Left colon (tissue), 2 donors: ENCODE measurements around the gene SLAMF9. TPM values are rescaled to one million over a fixed set of nuclear protein-coding genes. Genes with fewer than 3 reads are reported as not detected.

ENCODE experiments used
- ATAC-seq: fragments of 200-7000 bp; cut with Tn5 transposase; one replicate; pipeline ENCODE4 v1.9.1; 2020; ENCODE audit warnings: mild to moderate bottlenecking, moderate library complexity
- DNase-seq, 2 donors: peaks; one replicate each; pipeline ENCODE4 v3.0.0-alpha.2; 2020
- intact Hi-C, 2 donors: fragments of 100-400 bp; cut with DNase I in 1 of 2; cut with micrococcal nuclease in 1 of 2; formaldehyde crosslinking; loops; one replicate each; pipeline versions ENCODE4 v1.11.2 to v1.14.0; 2022; cut with DNase I, micrococcal nuclease
- long read RNA-seq: library from polyadenylated mRNA; unstranded; transcript quantifications from one replicate; pipeline ENCODE4 v2.0.0, GENCODE V29; 2021
- total RNA-seq, 2 donors: library from RNA; stranded (reverse); fragmentation: NEBNext Ultra II Directional; extraction: Animal tissue kit (Norgen Biotek cat#: 25700); gene quantifications; one replicate each; pipeline ENCODE4 v1.2.1, GENCODE V29; 2021
- donor health status: DM: no; HTN: no; CAD: no.
- donor health status: DM: yes; HTN: yes; CAD: no.

The SLAMF9 gene
- not detected for total RNA-seq
- long read RNA-seq, result 0 reads

DNA sequence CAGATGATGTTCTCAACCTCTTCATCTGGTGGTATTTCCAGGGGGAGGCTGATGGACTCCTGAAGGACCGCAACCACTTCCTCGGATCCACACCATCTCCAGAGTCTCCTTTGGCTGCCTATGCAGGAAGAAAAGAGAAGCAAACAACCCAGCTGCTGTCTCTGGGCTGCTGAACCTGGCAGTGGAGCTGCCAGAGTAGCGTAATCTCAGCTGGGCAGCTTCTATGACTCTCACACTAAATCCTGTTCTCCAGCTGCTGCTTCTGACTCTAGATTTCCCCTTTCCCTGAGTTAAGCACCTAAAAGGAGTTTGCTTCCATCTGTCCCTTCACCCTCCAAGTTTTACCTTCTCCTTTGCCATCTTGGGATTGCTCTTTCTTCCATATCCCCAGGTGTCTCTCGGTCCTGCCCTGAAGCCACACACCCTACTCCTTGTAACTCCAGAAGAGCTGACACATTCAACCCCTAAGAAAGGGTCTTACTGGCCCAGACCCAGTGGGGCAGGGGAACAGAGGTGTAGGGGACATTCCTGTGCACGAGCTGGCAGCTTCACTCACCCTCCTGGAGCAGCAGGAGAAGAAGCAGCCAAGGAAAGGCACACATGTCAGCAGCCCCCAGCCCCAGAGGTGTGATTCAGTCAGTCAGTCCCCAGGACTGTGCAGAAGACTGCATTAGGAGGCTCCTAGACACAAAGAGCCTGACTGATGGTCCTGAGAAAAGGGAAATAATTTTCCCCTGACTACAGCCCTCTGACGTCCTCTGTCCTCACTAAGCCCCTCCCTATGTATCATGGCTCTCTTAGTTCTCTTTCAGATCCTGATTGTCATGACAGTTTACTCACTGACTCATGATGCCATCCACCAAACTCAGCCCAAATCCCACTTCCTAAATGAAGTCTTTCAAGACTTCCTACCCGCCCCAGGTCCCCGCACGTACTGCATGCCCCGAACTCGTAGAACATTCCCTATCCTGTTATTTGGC is at the start of gene SLAMF9:
SLAMF9 (minus strand) TSS at position 702 of the 980 bp plus-strand sequence; CDS start at position 602, 100 bp downstream.
- intact Hi-C loops, result no loop called here
- ATAC-seq, result no peak

DNA sequence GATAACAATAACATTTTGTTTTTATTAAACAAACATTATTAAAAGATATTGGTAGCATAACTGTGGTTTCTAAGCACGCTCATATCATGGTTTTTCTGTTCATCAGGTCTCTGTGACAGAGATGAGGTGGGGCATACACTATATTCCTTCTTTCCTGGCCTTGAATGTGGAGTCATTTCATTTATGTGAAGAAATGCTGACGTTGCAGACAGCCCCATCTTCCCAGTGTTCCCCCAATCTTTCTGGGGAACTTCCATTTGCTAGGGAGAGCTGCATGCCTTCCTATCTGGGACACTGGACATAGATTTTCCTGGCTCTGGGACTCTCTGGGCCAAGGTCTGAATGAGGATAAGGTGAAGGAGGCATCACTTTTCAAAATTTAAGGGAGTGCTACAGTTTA is 47.4 kb upstream of the SLAMF9 start:
- no peak for ATAC-seq
- intact Hi-C loops, result no loop called here

More for the DNA sequence above, at the start of gene SLAMF9:
- DNase-seq, result peak in 1 of 2 donors; percentile 10

DNA sequence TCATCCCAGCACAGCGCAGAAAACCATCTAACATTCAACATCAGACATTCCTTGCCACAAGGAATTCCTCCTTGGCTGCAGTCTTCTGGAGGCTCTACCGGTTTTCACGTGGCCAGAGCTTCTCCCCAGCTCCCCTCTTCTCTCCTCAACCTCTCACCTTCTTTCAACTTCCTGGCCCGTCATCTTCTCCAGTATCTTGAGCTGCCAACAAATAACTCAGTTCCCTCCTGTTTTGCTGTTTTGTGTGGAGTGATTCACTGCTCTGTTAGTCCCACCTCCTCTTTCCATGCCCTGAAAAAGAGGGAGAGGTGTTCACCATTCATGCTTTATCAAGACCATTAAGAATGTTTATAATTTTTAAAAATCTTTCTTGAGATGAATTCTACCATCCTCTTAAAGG is 45.2 kb upstream of the SLAMF9 start:
- ATAC-seq (no peak), DNase-seq (no peak)
- intact Hi-C loops, result no loop called here

More for the DNA sequence above, 47.4 kb upstream of the SLAMF9 start:
- DNase-seq, result no peak

DNA sequence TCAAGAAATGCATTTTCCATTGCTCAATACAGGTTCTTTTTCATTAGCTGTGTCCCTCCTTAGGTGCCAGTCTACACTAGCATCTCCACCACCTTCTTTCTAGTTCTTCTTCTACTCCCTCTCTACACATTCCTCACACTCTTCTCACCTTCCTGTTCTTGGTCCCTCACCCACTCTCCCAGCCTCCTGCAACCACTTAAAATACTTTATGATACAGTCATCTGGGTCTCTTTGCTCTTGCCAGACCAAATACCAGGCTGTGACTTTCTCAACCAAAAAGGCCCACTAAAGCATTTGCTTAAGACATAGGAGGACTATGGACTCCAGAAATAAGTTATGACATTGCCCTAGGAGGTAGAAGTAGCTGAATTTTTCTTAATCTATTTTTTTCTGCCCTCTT is 42.6 kb upstream of the SLAMF9 start:
- DNase-seq (no peak), ATAC-seq (no peak)
- intact Hi-C loops, result no loop called here

DNA sequence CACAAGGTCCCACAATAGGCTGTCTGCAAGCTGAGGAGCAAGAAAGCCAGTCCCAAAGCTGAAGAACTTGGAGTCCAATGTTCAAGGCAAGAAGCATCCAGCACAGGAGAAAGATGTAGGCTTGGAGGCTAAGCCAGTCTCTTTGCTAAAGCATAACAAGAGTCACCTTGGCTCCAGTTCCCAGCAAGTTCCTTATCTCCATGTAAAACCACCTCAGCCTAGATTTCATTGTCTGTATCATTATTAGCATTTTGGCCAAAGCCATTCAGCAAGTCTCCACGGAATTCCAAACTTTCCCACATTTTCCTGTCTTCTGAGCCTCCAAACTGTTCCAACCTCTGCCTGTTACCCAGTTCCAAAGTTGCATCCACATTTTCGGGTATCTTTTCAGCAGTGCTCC is 40.9 kb upstream of the SLAMF9 start:
- DNase-seq (no peak), ATAC-seq (no peak)
- intact Hi-C loops, result no loop called here

DNA sequence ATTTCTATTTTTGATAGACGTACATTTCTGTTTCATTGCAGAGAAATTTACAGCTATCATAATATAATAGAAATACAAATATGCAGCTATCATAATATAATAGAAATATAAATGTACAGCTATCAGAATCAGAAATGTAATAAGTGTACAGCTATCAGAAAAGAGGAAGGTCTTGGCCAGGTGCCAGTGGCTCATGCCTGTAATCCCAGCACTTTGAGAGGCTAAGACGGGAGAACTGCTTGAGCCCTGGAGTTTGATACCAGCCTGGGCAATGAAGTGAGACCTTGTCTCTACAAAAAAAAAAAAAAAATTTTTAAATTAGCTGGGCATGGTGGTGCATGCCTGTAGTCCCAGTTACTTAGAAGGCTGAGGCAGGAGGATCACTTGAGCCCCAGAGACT is 39.9 kb upstream of the SLAMF9 start:
- intact Hi-C loops, result no loop called here
- DNase-seq (no peak), ATAC-seq (no peak)

DNA sequence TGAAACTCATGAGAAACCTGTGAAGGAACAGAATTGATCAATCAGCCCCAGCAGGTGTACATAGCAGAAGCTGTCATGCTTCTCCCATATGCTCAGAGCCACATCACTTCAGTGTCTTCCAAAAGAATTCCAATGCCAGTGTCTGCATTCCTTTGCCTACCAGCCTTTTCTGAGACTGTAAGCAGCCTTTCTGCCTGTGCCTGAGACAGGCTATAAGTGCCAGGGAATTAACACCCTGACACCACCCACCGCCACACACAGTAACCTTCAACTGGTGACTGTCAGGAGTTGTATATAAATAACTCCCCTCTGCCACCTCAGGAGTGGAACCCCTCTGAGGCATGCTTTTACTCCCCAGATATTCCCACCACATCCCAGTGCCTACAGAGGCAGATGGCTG is 38.1 kb upstream of the SLAMF9 start:
- intact Hi-C loops, result no loop called here
- no peak for ATAC-seq
- no peak for DNase-seq

DNA sequence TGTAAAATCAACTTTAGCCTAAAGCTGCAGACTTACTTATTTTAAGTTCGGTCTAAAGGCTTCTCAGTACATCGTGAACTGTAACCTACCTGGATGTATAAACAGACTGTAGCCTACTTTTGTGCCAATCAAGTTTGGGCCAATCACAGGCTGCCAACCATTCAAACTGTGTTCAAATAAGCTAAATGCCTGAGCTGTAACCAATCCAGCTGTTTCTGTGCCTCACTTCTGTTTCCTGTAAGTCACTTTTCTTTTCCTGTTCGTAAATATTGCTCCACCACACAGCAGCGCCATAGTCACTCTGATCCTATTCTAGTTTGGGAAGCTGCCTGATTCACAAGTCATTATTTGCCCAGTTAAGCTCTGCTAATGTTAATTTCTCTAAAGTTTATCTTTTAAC is 37.5 kb upstream of the SLAMF9 start:
- intact Hi-C loops, result no loop called here
- DNase-seq (no peak), ATAC-seq (peak; percentile 67)

DNA sequence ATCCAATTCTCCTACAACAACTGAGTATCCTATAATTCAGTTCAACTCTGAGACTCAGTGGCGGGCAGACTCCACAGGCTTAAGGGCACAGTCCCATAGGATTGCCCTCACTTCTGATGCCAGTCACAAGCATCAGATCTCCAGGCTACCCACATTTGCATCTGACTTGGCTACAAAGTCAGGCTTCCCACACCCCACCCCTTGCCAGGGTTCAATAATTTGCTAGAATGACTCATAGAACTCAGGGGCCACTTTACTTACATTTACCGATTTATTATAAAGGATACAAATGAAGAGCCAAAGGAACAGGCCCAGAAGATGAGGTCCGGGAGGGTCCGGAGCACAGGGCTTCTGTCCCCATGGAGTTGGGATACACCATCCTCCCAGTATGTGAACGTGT is 36.0 kb upstream of the SLAMF9 start:
- ATAC-seq, result no peak
- intact Hi-C loops, result no loop called here
- no peak for DNase-seq

DNA sequence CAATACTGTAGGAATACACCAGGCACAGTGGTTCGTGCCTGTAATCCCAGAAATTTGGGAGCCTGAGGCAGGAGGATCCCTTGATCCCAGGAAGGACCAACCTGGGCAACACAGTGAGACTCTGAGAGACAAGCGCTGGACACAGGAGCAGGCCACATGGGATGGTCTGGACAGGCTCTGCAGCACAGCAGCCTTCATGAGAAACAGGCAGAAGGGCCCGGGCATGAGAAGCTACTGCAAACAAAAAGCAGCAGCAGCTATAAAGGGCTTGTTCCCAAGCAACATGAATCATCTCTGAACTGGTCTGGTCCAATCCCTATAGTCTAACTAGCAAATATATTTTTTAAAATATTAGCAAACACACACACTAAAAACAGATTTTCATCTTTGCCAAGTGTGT is 35.5 kb upstream of the SLAMF9 start:
- DNase-seq (no peak), ATAC-seq (no peak)
- intact Hi-C loops, result no loop called here

DNA sequence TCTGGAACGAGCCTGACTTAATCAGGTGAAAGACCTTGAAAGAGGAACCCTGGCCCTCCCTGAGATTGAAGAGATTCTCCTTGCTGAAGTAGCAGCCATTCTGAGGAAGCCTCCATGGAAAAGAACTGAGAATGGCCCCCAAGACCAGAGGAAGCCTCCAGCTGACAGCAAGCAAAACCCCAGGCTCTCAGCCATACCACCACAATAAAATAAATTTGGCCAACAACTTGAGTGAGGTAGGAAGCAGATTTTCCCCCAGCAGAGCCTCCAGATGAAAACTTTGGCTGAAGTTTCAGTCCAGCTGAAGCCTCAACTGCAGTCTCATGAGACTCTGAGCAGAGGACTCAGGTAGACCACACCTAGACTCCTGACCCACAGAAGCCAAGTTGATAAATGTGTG is 34.0 kb upstream of the SLAMF9 start:
- DNase-seq (no peak), ATAC-seq (no peak)
- intact Hi-C loops, result no loop called here

DNA sequence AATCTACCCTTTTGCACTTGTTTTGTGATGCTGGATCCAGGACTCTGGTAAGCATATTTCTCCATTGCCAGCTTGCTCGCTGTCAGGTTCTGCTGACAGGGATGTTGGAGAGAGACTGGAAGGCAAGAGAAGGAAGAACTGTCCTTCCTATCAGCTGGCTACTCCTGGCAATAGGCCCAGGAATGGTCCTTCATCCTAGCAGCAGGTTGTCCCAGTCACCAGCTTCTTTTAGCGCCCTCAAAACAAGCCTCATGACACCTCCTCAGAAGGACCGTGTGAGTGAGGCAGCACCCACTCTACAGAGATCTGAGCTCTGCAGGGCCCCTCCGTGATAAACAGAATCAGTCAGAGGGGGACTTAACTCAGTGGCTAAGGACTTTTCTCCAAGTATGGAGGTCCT is 33.1 kb upstream of the SLAMF9 start:
- DNase-seq (no peak), ATAC-seq (no peak)
- intact Hi-C loops, result no loop called here

DNA sequence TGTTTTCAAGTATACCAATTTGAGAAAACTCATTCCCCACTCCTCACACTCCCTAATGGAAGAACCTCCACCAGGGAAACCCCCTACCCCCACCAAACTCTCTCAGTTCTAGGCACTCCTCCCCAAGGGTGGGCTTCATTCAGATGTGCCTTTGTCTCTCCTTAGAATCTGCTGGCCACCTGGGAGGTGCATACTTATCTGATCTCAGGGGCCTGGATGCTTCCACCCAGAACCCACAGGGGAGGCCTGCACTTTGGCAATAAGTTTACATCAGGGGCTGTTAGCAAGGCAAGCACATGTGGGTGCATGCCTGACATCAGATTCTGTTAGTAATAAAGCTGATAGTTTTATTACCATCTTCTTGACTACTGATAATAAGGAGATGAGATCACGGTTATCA is 32.5 kb upstream of the SLAMF9 start:
- DNase-seq, result no peak
- ATAC-seq, result peak; percentile 15
- intact Hi-C loops, result no loop called here

DNA sequence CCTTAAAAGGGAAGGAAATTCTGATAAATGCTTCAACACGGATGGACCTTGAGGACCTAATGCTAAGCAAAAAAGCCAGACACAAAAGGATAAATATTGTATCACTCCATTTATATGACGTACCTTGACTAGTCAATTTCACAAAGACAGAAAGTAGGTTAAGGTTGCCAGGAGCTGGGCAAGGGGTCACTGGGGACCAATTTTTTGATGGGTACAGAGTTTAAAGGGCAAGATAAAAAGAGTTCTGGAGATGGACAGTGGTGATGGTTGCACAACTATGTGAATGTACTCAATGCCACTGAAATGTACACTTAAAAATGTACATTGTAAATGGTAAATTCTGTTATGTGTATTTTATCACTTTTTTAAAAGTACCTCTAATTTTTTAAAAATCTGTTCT is 32.1 kb upstream of the SLAMF9 start:
- no peak for DNase-seq
- intact Hi-C loops, result no loop called here
- no peak for ATAC-seq

DNA sequence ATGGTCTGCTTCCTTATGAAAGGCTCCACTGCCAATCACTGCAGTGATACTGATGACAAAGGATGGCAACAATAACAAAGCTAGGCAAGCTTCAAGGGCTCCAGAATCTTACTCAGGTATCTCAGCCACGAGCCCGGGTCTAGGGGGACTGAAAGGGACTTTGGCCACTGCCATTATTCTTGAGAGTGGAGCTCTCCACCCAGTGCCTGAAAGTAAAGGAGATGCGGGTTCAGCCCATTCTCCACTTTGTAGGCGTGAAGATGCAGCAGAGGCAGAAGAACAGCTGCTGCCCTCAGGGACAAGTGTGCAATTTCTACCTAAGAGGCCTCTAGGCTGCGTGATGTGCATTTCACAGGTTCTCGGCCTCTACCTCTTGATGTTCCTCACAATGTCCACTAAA is 31.4 kb upstream of the SLAMF9 start:
- intact Hi-C loops, result no loop called here
- ATAC-seq, result peak; percentile 16
- no peak for DNase-seq

DNA sequence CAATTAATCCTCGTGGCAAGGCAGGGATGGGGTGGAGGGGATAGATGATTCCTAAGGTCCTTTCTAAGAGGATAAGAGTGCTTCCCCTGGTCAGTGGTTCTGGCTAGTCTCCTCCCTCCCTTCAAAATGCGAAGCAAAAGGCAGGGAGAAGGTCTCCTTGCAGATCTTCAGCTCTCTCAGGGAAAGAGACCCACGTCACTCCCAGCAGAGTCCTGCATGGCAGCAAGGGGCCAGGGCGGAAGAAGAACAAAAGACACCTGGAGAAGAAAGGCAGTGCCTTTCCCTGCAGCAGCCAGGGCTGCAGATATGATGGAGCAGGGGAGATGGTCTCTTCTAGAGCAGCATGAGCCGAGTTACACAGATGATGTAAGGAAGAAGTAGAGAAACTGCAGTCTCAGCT is 29.6 kb upstream of the SLAMF9 start:
- intact Hi-C loops, result no loop called here
- ATAC-seq (no peak), DNase-seq (no peak)

DNA sequence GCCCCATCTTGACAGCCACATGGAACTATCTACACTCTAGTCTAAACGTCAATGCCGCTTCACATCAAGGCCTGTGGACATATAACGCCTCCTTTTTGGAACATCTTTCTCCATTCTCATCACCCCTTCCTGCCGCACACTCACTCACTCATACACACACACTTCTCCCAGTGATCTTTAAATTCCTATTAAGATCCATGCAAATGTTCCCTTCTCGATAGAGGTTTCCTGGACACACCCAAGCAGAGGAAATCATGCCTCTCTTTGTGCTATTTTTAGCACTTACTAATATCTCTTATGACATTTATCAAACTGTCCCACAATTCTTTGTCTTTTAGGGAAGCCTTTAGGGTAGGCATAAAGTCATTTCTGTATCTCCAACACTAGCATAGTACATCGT is 28.2 kb upstream of the SLAMF9 start:
- intact Hi-C loops, result no loop called here
- ATAC-seq, result no peak
- no peak for DNase-seq

DNA sequence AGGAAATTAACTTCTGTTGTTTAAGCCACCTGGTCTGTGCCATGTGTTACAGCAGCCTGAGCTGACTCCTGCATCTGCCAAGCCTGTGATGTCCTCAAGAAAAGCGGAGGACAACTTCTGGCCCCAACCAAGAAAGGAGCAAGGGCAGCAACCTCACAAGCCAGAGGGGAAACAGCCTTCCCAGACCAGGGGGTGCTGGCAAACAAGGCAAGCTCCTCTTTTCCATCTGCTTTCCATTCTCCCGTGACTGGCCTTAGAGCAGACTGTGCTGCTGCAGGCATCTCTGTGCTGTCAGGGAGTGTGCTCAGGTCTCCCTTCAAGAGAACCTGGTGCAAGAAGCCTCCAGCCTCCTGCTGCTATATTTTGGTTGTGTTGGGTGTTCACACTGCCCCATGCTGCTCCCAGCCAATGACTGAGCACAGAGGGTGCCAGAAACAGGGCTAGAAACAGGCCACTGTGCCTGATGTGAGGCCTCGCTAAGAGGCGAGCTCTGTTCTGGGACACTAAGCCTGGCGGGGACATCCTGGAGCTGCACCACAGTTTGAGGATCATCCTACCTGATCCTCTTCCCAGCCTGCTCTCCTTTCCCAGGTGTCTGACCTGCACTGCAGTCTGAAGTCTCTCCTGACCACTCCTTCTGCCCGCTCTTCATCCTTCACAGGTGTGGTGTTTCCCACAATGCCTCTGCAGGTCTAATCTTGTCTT is 27.5 kb upstream of the SLAMF9 start:
- DNase-seq, result no peak
- ATAC-seq, result no peak
- intact Hi-C loops, result no loop called here

DNA sequence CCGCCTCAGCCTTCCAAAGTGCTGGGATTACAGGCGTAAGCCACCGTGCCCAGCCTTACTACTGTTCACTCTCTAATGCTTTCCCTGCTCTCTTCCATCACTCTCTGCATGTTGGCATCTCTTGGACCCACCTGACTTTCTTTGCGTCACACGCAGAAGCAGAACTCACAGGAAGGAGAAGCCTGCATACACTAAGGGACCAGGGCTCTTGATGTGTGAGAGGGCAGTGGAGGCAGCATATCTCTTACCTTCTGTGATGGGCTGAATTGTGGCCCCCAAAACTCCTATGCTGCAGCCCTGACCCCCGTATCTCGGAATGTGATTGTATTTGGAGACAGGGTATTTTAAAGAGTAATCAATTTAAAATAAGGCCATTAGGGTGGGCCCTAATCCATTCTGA is 26.7 kb upstream of the SLAMF9 start:
- intact Hi-C loops, result no loop called here
- ATAC-seq (no peak), DNase-seq (no peak)

DNA sequence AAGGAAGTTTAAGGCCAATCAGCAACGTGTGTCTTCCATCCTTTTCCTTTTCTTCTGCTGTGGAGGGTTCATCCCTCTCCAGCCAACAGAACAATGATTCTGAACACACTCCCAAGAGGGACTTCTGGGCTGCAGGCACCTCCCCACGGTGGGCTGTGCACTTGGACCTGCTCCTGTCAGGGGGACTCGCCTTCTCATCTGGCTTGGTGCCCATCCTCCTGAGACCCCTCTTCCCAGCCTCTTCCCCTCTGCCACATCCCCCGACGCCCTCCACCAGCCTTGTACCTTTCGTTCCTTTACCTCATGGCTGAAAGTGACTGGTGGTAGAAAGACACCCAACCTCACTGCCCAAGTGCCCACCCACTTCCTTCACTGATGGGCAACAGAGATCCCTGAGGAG is 26.0 kb upstream of the SLAMF9 start:
- ATAC-seq (no peak), DNase-seq (no peak)
- intact Hi-C loops, result no loop called here
